ENCODE measurements around the gene MED22. TPM values are rescaled to one million over a fixed set of nuclear protein-coding genes. Genes with fewer than 3 reads are reported as not detected.

The MED22 gene
- total RNA-seq, 1 donor from 2014 or later = 31.7 TPM

GRCh38 chr9:133334161-133334560, 13.8 kb downstream of the MED22 start:
- Mint-ChIP-seq H3K4me3 (peak overlapping the region; percentile 98), H3K9me3 (peaks cover under 1% of the 10 kb centered on the region), H3K27ac (no peak overlapping the region), H3K27me3 (ENCODE audit: insufficient read depth, low read depth) (peaks cover 6% of the 10 kb centered on the region), H3K36me3 (peaks cover 29% of the 10 kb centered on the region), H3K4me1 (peaks cover 12% of the 10 kb centered on the region)
- Histone ChIP-seq H3K4me2 (no peak overlapping the region), H4K20me1 (ENCODE audit: low read depth) (peaks cover 26% of the 10 kb centered on the region), H3K4me1 (peaks cover 10% of the 10 kb centered on the region), H3K4me3 (no peak overlapping the region), H3K9ac (no peak overlapping the region), H2AFZ (replicated peaks) (no peak overlapping the region), H3K27ac (no peak overlapping the region), H3K36me3 (no peaks in the 10 kb centered on the region), H3F3A (ENCODE audit: low read depth) (peaks cover 31% of the 10 kb centered on the region), H3K9me3 (ENCODE audit: low read depth) (no peaks in the 10 kb centered on the region), H3K79me2 (ENCODE audit: low read depth) (peaks cover 21% of the 10 kb centered on the region), H3K27me3 (no peaks in the 10 kb centered on the region)
- TF ChIP-seq EZH2phosphoT487 (IDR thresholded peaks at IDR 0.05) = no peak
- TF ChIP-seq EZH2 (IDR thresholded peaks at IDR 0.05) = no peak
- TF ChIP-seq CTCF (IDR thresholded peaks at IDR 0.05) = no peak
- no peak for DNase-seq (ENCODE audit: low spot score)

- no peak overlapping the region for H3K27ac Mint-ChIP-seq
- DNase-seq (ENCODE audit: low spot score) = no peak
- H3K36me3 Mint-ChIP-seq = peaks cover 29% of the 10 kb centered on the region
- Histone ChIP-seq H3K27me3 (no peaks in the 10 kb centered on the region), H3K4me2 (no peak overlapping the region), H3K4me1 (peaks cover 10% of the 10 kb centered on the region), H3K27ac (no peak overlapping the region), H3K79me2 (ENCODE audit: low read depth) (peaks cover 21% of the 10 kb centered on the region), H3K36me3 (no peaks in the 10 kb centered on the region), H4K20me1 (ENCODE audit: low read depth) (peaks cover 26% of the 10 kb centered on the region), H3K9me3 (ENCODE audit: low read depth) (no peaks in the 10 kb centered on the region), H3K4me3 (no peak overlapping the region), H2AFZ (replicated peaks) (no peak overlapping the region), H3F3A (ENCODE audit: low read depth) (peaks cover 25% of the 10 kb centered on the region), H3K9ac (no peak overlapping the region)
- TF ChIP-seq EZH2 (IDR thresholded peaks at IDR 0.05) = no peak
- no peak for TF ChIP-seq CTCF (IDR thresholded peaks at IDR 0.05)
- TF ChIP-seq EZH2phosphoT487 (IDR thresholded peaks at IDR 0.05) = no peak
- no peak overlapping the region for H3K4me3 Mint-ChIP-seq
- H3K4me1 Mint-ChIP-seq = peaks cover 12% of the 10 kb centered on the region
- peaks cover 4% of the 10 kb centered on the region for H3K9me3 Mint-ChIP-seq
- peaks cover 10% of the 10 kb centered on the region for H3K27me3 Mint-ChIP-seq (ENCODE audit: insufficient read depth, low read depth)
These were observed 14.4 kb downstream of the MED22 start for GRCh38 chr9:133333566-133333965.

- Histone ChIP-seq H2AFZ (replicated peaks) (no peak overlapping the region), H3K79me2 (ENCODE audit: low read depth) (peaks cover 21% of the 10 kb centered on the region), H3K9me3 (ENCODE audit: low read depth) (no peaks in the 10 kb centered on the region), H3F3A (ENCODE audit: low read depth) (peaks cover 25% of the 10 kb centered on the region), H3K4me3 (no peak overlapping the region), H4K20me1 (ENCODE audit: low read depth) (peaks cover 26% of the 10 kb centered on the region), H3K4me1 (peaks cover 10% of the 10 kb centered on the region), H3K27me3 (no peaks in the 10 kb centered on the region), H3K4me2 (no peak overlapping the region), H3K27ac (no peak overlapping the region), H3K36me3 (no peaks in the 10 kb centered on the region), H3K9ac (no peak overlapping the region)
- TF ChIP-seq CTCF (IDR thresholded peaks at IDR 0.05) (no peak), EZH2phosphoT487 (IDR thresholded peaks at IDR 0.05) (no peak), EZH2 (IDR thresholded peaks at IDR 0.05) (no peak)
- Mint-ChIP-seq H3K4me1 (peaks cover 12% of the 10 kb centered on the region), H3K27me3 (ENCODE audit: insufficient read depth, low read depth) (peaks cover 12% of the 10 kb centered on the region), H3K27ac (no peak overlapping the region), H3K9me3 (peaks cover 4% of the 10 kb centered on the region), H3K4me3 (no peak overlapping the region), H3K36me3 (peaks cover 30% of the 10 kb centered on the region)
- DNase-seq (ENCODE audit: low spot score) = no peak
These were observed 14.9 kb downstream of the MED22 start for GRCh38 chr9:133333011-133333410.

Data from neural progenitor cell (in vitro differentiated cells).